GM21423 (cell line): ENCODE data around the gene NRXN3.

Experiments
- ATAC-seq: cut with Tn5 transposase; IDR thresholded peaks from one replicate; pipeline ENCODE4 v1.9.1; 2021; ENCODE audit warnings: mild to moderate bottlenecking, moderate library complexity; ENCODE audit not compliant: unreplicated experiment

The NRXN3 gene

DNA sequence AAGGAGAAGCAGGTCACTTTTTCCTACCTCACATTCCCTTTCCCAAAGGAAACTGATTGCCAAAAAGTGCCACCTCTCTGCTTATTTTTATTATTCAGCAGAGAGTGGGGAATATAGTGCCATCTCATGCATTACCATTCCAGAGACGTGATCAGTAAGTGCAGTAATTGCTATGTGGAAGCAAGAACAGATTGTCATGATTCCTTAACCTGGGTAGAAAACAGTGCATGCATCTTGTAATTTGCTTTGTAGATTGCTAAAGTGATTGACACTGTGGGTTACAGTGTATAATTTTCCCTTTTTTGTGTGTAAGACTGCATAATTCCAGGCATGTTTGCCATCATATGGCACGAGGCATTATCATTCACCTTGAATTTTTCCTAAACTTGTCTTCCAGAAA, 1708.6 kb downstream of the NRXN3 start:
- ATAC-seq: no peak

DNA sequence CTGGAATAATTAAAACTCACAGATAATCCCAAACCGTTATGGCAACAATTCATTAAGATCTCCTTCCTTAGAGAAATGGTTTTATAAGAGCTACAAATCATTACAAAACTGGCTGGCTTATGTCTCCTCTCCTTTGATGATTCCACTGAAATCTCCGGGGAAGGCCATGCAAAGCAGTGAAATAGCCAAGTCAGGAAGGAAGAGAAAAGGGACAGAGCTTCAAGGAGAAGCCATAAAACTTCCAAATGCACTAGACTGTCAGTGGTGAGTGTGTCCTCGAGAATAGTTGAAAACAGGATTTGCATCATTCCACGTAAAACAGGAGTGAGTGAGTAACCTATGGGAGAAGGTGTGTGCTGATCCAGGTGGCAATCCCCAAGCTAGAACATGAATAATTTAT, 1711.1 kb downstream of the NRXN3 start:
- no peak for ATAC-seq

DNA sequence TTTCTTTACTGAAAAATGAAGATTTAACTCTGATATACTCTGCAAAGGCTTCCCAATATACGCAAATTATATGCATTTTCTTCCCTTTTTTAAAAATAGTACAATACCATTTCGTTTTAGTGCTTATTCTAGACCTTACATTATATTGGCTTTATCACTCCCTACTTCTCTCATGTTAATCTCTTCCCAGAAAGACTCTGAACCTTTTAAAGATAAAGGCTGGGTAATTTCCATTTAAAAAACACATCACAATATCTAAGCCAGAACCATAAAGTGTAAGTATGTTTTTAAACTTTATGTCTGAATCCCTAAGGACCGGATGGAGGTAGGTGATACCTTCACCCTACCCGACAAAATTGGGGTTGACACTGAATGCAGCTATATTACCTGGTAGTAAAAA, 1720.4 kb downstream of the NRXN3 start:
- no peak for ATAC-seq

DNA sequence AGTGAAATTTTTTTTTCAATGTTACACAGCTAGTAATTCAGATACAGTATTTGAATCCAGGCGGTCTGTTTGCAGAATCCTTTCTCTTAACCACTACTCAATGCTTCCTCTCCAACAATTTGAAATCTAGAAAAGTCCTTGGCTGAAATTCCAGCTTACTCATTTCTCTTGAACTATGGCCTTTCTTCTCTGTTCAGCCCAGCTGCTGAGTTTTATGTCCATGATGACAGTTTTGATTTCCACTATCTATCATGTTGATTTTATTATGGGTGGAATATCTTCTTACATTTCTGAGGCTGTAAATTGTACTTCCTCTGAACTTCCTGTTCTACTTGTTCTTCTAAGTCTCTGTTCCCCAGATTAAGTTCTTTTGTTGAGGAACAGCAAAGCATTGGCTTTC, 1725.8 kb downstream of the NRXN3 start:
- ATAC-seq: no peak

DNA sequence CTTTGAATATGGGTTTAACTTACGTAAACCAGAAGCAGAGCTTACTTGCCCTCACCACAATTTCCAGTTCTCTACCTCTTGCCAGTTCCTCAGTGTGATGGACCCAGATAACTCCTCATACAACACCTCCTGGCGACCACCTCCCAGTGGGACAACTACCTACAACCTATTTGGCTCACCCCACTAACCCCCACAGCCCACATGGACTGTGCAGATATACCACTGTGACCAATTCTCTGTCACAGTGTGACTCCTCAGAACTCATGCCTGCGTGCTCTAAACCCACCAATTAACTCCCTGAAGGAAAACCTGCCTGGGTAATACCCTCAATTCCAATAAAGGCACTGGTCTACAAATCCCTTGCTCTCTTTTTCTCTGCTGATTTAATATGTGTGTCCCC, 1729.4 kb downstream of the NRXN3 start:
- no peak for ATAC-seq

DNA sequence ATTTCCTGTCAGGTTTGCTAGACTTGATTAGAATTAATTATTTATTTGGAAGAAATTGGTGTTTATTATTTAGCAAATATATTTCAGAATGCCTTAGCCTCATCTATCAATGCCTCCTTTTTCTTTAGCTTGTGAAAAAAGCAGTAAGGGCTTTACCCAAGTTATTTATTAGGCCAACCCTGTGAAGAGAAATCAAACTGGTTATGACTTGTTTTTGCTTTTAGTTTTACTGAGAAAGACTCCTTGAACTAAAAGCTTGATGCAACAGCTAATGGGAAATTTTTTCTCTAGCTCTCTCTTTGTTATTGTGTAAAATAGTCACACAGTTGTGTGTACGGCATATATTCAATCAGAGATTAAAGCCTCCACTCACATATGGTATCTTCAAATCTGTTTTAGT, 1734.3 kb downstream of the NRXN3 start:
- ATAC-seq: no peak

DNA sequence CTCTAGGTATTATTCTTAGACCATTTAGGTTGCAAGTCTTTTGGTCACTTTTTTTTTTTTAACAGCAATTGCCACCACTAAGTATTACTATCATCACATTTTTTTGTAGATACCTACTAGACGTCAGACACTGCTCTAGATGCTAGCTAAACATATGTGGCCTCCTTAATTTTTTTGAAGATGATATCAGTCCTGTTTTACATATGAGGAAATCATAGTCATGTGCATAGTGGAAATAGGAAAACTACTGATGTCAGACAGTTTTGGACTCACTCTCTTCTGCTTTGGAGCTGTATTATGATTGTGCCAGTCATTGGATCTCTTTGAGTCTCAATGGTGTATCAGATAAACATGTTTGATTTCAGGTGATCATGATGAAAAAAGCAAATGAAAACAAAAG, 1736.8 kb downstream of the NRXN3 start:
- no peak for ATAC-seq

DNA sequence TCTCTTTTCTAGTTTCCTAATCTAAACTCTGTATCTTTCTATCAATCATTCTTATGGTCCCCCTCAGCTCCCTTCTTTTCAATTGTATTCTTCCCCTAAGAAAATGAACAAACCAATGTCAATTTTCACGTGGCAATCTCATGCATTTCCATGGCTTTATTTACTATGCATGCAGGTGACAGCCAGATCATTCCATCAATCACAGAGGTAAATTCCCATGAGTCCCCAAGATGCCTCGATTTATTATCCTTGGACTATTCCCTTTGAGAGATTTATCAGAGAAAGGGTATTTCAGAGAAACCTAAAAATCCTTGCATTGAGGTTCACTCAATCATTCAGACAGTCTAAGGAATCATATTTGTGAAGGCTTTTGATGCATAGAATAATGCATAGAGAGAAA, 1739.9 kb downstream of the NRXN3 start:
- ATAC-seq: no peak

DNA sequence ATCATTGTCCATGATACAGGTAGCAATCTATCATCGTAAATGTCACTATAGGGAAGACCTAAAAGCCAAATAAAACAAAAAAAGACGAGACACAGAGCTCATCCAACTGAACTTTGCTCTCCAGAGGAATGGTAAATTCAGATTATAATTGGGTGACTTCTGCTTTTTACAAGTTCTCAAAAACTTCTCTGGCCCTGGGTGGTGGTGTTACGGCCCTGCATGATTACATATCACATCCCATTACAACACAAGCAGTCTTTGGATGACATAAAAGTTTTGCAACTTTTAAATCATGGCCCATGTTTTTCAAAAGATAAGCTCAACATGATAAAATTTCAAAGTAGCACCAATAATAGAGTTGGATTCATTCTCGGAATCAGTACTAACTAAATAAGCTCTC, 1741.6 kb downstream of the NRXN3 start:
- no peak for ATAC-seq

DNA sequence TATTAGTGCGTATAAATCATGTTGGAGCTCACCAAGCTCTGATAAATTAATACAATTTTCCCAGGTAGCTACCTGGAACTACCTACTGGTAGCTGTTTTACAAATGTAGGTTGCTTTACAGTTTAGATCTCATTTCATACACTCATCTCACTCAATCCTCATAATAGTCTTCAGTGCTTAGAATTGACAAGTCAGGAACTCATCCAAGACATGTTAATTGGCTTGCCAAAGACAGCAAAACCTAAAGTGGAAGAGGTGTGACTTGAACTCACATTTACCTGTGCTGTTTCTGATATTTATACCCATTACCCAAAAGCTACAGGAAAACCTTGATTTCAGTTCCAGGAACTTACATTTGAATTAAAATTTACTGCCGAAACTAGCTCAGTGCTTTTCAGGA, 1744.4 kb downstream of the NRXN3 start:
- ATAC-seq: no peak

DNA sequence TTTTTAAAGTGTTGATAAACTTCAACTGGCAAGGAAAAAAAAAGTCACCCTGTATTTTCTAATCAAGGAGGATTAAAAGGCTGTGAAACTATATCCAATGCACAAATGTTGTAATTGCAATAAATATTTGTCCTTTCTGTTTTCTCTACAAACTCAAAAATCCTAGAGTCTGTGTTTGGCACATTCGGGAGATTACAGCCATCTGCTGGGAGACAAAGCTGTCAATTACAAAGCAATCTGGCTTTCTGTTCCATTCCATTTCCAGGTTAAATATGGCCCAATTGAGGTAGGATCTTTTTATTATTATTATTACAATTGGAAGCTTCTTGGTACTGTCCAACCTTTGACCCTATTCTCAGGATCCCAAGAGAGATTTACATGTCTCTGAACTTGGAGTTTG, 1745.2 kb downstream of the NRXN3 start:
- ATAC-seq: no peak

DNA sequence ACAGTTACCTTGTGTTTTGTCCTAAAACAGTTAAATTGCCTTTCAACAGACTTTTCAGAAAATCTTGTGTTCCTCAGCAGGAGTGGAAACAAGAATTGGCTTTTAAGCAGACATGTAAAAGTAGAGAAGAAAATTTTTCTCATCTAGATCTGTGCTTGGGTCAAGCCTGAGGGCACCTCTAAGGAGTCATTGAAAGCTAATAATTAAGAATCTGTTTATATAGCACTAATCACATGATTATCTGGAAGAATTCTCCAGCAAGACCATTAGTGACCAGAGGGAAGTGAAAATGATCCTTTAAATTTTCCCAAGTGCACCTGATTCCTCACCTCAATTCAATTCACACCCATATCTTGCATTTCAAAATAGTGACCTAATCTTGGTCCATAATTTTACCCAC, 1746.1 kb downstream of the NRXN3 start:
- ATAC-seq: no peak

DNA sequence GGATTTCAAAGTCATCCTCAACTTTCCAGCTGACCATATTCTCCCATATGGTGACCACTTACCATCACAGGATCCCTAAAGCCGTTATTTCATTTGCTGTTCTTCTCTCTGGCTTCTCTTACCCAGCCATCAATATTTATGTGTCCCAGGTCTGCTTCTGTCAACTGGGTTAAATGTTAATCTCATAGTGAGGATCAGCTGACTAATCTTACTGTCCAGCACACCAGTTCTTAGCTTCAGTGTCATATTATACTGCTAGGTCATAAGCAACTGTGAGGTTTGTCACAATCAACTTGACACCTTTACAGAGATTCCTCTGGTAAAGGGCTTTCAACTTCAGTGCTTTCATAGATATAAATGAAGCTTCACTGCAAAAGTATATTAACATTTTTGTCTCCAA, 1746.7 kb downstream of the NRXN3 start:
- no peak for ATAC-seq
